ENCODE measurements around the gene FGF21.

The FGF21 gene

DNA sequence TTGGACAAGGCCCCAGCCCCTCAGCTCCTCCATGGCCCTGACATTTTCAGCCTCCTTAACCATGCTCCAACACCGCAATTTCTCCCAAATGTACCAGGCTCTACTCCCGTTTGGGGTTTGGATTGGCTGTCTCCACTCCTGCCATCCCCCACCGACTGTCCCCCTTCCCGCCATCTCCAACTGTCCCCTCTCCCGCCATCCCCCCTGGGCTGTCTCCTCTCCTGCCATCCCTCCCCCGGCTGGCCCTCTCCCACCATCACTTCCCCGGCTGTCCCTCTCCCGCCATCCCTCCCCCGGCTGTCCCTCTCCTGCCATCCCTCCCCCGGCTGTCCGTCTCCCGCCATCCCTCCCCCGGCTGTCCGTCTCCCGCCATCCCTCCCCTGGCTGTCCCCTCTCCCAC, 50.1 kb downstream of the FGF21 start:
- H3K4me3 ChIP-seq (ENCODE audit: low read length), result no peak overlapping the region
- TF ChIP-seq, protein P1, sequence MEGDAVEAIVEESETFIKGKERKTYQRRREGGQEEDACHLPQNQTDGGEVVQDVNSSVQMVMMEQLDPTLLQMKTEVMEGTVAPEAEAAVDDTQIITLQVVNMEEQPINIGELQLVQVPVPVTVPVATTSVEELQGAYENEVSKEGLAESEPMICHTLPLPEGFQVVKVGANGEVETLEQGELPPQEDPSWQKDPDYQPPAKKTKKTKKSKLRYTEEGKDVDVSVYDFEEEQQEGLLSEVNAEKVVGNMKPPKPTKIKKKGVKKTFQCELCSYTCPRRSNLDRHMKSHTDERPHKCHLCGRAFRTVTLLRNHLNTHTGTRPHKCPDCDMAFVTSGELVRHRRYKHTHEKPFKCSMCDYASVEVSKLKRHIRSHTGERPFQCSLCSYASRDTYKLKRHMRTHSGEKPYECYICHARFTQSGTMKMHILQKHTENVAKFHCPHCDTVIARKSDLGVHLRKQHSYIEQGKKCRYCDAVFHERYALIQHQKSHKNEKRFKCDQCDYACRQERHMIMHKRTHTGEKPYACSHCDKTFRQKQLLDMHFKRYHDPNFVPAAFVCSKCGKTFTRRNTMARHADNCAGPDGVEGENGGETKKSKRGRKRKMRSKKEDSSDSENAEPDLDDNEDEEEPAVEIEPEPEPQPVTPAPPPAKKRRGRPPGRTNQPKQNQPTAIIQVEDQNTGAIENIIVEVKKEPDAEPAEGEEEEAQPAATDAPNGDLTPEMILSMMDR (conservative IDR thresholded peaks at IDR 0.05; ENCODE audit: low read depth, low read length), result no peak
- no peak for DNase-seq (ENCODE audit: low read depth)

- TF ChIP-seq, protein P1 (conservative IDR thresholded peaks at IDR 0.05; ENCODE audit: low read depth, low read length), result no peak
- no peak for DNase-seq (ENCODE audit: low read depth)
Measured at GRCh38 chr19:48806518-48806817, 51.1 kb downstream of the FGF21 start.

GRCh38 chr19:48806818-48807589, 51.7 kb downstream of the FGF21 start:
- TF ChIP-seq, protein P1 (conservative IDR thresholded peaks at IDR 0.05; ENCODE audit: low read depth, low read length), result no peak
- H3K4me3 ChIP-seq (ENCODE audit: low read length), result no peak overlapping the region
- DNase-seq (ENCODE audit: low read depth), result no peak

More at GRCh38 chr19:48806518-48806817, 51.1 kb downstream of the FGF21 start:
- no peak overlapping the region for H3K4me3 ChIP-seq (ENCODE audit: low read length)

GRCh38 chr19:48807590-48808308, 52.4 kb downstream of the FGF21 start:
- DNase-seq (ENCODE audit: low read depth), result no peak

More at GRCh38 chr19:48807590-48808308, 52.4 kb downstream of the FGF21 start:
- TF ChIP-seq, protein P1 (conservative IDR thresholded peaks at IDR 0.05; ENCODE audit: low read depth, low read length), result peak; percentile 12
- no peak overlapping the region for H3K4me3 ChIP-seq (ENCODE audit: low read length)

Data from retinal pigment epithelial cell (primary cell).